PFSK-1 (cell line): ENCODE results near the gene CACNA1A.

Experiments
- FOXP2 ChIP-seq: optimal IDR thresholded peaks from 2 replicates; pipeline ENCODE3; 2011; ENCODE audit warnings: borderline replicate concordance, control low read depth, inconsistent platforms; ENCODE audit not compliant: insufficient read depth; ENCODE audit errors: extremely low read length, extremely low read depth
- POLR2AphosphoS5 ChIP-seq: IDR thresholded peaks from 2 replicates; pipeline ENCODE4 v1.6.1; 2012; ENCODE audit warnings: low read depth, mild to moderate bottlenecking, control low read depth, low read length, moderate library complexity
- TF ChIP-seq, protein P1 (sequence below), 2 experiments: IDR thresholded peaks; 2 replicates each; pipeline versions ENCODE4 v1.6.1 to v1.8.0; 2011 to 2012; ENCODE audit warnings: low read depth in 2 of 2, low read length in 2 of 2, control low read depth in 1 of 2, inconsistent platforms in 1 of 2, mild to moderate bottlenecking in 1 of 2, moderate library complexity in 1 of 2; ENCODE audit not compliant: insufficient read depth in 1 of 2

GRCh38 chr19:13548131-13548530 is 41.9 kb upstream of the CACNA1A start:
- TF ChIP-seq POLR2AphosphoS5 = no peak
- TF ChIP-seq, protein P1, sequence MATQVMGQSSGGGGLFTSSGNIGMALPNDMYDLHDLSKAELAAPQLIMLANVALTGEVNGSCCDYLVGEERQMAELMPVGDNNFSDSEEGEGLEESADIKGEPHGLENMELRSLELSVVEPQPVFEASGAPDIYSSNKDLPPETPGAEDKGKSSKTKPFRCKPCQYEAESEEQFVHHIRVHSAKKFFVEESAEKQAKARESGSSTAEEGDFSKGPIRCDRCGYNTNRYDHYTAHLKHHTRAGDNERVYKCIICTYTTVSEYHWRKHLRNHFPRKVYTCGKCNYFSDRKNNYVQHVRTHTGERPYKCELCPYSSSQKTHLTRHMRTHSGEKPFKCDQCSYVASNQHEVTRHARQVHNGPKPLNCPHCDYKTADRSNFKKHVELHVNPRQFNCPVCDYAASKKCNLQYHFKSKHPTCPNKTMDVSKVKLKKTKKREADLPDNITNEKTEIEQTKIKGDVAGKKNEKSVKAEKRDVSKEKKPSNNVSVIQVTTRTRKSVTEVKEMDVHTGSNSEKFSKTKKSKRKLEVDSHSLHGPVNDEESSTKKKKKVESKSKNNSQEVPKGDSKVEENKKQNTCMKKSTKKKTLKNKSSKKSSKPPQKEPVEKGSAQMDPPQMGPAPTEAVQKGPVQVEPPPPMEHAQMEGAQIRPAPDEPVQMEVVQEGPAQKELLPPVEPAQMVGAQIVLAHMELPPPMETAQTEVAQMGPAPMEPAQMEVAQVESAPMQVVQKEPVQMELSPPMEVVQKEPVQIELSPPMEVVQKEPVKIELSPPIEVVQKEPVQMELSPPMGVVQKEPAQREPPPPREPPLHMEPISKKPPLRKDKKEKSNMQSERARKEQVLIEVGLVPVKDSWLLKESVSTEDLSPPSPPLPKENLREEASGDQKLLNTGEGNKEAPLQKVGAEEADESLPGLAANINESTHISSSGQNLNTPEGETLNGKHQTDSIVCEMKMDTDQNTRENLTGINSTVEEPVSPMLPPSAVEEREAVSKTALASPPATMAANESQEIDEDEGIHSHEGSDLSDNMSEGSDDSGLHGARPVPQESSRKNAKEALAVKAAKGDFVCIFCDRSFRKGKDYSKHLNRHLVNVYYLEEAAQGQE (IDR thresholded peaks at IDR 0.05; ENCODE audit: insufficient read depth in 1 of 2, low read depth in 2 of 2, low read length in 2 of 2) = no peak
- no peak for TF ChIP-seq FOXP2
